Dermis lymphatic vessel endothelial cell (primary cell): ENCODE measurements around the gene EHD2. TPM values are rescaled to one million over a fixed set of nuclear protein-coding genes. Genes with fewer than 3 reads are reported as not detected.

ENCODE experiments used
- total RNA-seq: library from RNA; depleted of rRNA; stranded (reverse); fragments of >200 nt; gene quantifications from 2 replicates; pipeline ENCODE4 v1.2.1, GENCODE V29; 2014

The EHD2 gene
- total RNA-seq: 83.8 and 85.5 TPM in 2 replicates

GRCh38 chr19:47713046-47714021 is at the start of gene EHD2:
Gene EHD2, plus strand, starts transcription at chr19:47713422. Its CDS starts 3,191 bp downstream, at chr19:47716613.

GRCh38 chr19:47745010-47745901 is 32.0 kb downstream of the EHD2 start, which contains the start of gene NOP53:
Gene NOP53, plus strand, starts transcription at chr19:47745546. Its CDS starts 14 bp downstream, at chr19:47745560.

GRCh38 chr19:47778049-47778953 is 65.1 kb downstream of the EHD2 start, which contains the start of gene SELENOW:
Gene SELENOW, plus strand, starts transcription at chr19:47778703. Its CDS starts 83 bp downstream, at chr19:47778786.

Other genes starting within 250 kb of the EHD2 start
- gene SLC8A2, start 241.5 kb upstream of the EHD2 start, total RNA-seq: not detected in 2 replicates
- gene KPTN, start 229.2 kb upstream of the EHD2 start, total RNA-seq: 2.7 and 3.4 TPM in 2 replicates
- gene NAPA, start 198.4 kb upstream of the EHD2 start, total RNA-seq: 59.6 and 70.2 TPM in 2 replicates
- gene ZNF541, start 140.3 kb upstream of the EHD2 start, total RNA-seq: 0.22 and 0.77 TPM in 2 replicates
- 2.3 and 3.7 TPM in 2 replicates for gene BICRA, start 104.3 kb upstream of the EHD2 start, total RNA-seq
- 82.9 and 109 TPM in 2 replicates for gene NOP53, start 32.1 kb downstream of the EHD2 start, total RNA-seq
- gene SELENOW, start 65.3 kb downstream of the EHD2 start, total RNA-seq: 213 and 450 TPM in 2 replicates
- not detected in 2 replicates for gene TPRX1, start 91.1 kb downstream of the EHD2 start, total RNA-seq
- not detected in 2 replicates for gene CRX, start 108.5 kb downstream of the EHD2 start, total RNA-seq
- gene TPRX2, start 145.8 kb downstream of the EHD2 start, total RNA-seq: not detected in 2 replicates
- not detected in 2 replicates for gene SULT2A1, start 172.9 kb downstream of the EHD2 start, total RNA-seq